ENCODE measurements around the gene YWHAQ.

The YWHAQ gene

GRCh38 chr2:9668687-9669345 lies 38.0 kb upstream of the YWHAQ start:
- TF ChIP-seq POLR2AphosphoS5 (IDR thresholded peaks at IDR 0.05; ENCODE audit: borderline replicate concordance, low read depth, low read length) (no peak), FOXP2 (optimal IDR thresholded peaks at IDR 0.05; ENCODE audit: control extremely low read depth, extremely low read length, insufficient read depth) (no peak), EZH2 (IDR thresholded peaks at IDR 0.05) (no peak)
- Histone ChIP-seq H3K27ac (no peak overlapping the region), H3K9ac (ENCODE audit: insufficient read length) (no peak overlapping the region), H3K9me3 (ENCODE audit: low read depth, low read length) (no peaks in the 10 kb centered on the region), H3K4me3 (no peak overlapping the region), H3K36me3 (ENCODE audit: insufficient read depth, low read length) (no peaks in the 10 kb centered on the region)
- no peak for DNase-seq (ENCODE audit: low read depth, low spot score)

DNA sequence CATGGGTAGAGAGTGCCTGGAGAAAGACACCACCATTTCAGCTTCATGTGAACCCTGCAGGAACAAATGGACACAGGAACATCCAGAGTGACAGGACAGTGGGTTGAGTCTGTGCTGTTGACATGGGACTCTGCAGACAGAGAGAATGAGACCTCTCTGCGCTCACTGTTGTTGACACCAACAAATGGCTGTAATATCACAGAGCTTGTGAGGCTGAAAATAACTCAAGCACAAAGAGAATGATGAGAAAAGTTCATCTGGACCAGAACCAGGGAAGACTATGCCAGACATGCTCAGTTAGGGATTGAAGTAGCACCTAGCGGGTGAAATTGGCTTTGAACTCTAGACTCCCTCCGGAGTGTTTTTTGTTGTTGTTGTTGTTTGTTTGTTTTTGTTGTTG lies 37.0 kb upstream of the YWHAQ start:
- H3K36me3 ChIP-seq (ENCODE audit: insufficient read depth, low read length), result no peaks in the 10 kb centered on the region
- H3K9ac ChIP-seq (ENCODE audit: insufficient read length), result no peak overlapping the region
- no peaks in the 10 kb centered on the region for H3K9me3 ChIP-seq (ENCODE audit: low read depth, low read length)
- no peak for DNase-seq (ENCODE audit: low read depth, low spot score)
- H3K27ac ChIP-seq, result no peak overlapping the region
- no peak overlapping the region for H3K4me3 ChIP-seq
- TF ChIP-seq POLR2AphosphoS5 (IDR thresholded peaks at IDR 0.05; ENCODE audit: borderline replicate concordance, low read depth, low read length) (no peak), EZH2 (IDR thresholded peaks at IDR 0.05) (no peak), FOXP2 (optimal IDR thresholded peaks at IDR 0.05; ENCODE audit: control extremely low read depth, extremely low read length, insufficient read depth) (no peak)

DNA sequence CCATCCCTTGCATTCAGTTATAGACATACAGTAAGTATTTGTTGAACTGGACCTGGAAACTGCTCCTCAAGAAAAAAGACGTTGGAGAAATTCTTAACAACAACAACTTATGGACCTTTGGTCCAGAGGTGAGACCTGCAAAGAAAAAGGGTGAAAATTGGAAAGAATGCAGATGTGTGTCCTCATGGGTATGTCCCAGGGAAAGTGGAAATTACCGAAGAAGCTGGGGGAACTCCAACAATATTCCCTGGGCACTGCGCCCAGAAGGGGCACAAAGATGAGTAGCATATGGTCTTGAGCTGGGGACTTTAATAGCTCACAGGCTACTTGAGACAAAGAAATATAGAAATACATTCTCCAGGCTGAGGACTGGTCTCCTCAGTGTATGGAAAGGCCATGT lies 35.5 kb upstream of the YWHAQ start:
- Histone ChIP-seq H3K4me3 (no peak overlapping the region), H3K9me3 (ENCODE audit: low read depth, low read length) (no peaks in the 10 kb centered on the region), H3K9ac (ENCODE audit: insufficient read length) (no peak overlapping the region), H3K36me3 (ENCODE audit: insufficient read depth, low read length) (no peaks in the 10 kb centered on the region), H3K27ac (no peak overlapping the region)
- TF ChIP-seq EZH2 (IDR thresholded peaks at IDR 0.05) (no peak), POLR2AphosphoS5 (IDR thresholded peaks at IDR 0.05; ENCODE audit: borderline replicate concordance, low read depth, low read length) (no peak), FOXP2 (optimal IDR thresholded peaks at IDR 0.05; ENCODE audit: control extremely low read depth, extremely low read length, insufficient read depth) (no peak)
- DNase-seq (ENCODE audit: low read depth, low spot score), result no peak

DNA sequence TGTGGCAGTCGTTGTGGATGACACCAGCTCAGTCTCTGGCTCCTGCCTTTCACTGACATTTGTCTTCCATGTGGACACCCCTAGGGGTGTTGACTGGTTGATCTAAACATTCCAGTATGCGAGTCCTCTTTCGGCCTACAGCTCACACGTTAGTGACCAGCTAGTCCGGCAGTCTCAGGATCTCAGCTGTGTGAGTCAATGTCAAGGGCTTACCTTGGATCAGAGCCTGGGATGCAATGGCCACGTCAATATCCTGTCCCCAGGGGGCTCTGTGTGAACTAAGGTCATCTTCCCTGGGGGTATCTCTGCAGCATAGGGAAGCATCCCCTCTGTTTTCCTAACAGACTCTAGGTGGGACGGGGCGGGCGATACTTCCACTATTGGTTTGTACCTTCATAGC lies 35.1 kb upstream of the YWHAQ start:
- Histone ChIP-seq H3K36me3 (ENCODE audit: insufficient read depth, low read length) (no peaks in the 10 kb centered on the region), H3K9ac (ENCODE audit: insufficient read length) (no peak overlapping the region), H3K9me3 (ENCODE audit: low read depth, low read length) (no peaks in the 10 kb centered on the region), H3K4me3 (no peak overlapping the region), H3K27ac (no peak overlapping the region)
- TF ChIP-seq FOXP2 (optimal IDR thresholded peaks at IDR 0.05; ENCODE audit: control extremely low read depth, extremely low read length, insufficient read depth), result no peak
- TF ChIP-seq EZH2 (IDR thresholded peaks at IDR 0.05), result no peak
- TF ChIP-seq POLR2AphosphoS5 (IDR thresholded peaks at IDR 0.05; ENCODE audit: borderline replicate concordance, low read depth, low read length), result no peak
- DNase-seq (ENCODE audit: low read depth, low spot score), result no peak

GRCh38 chr2:9664365-9664764 lies 33.6 kb upstream of the YWHAQ start:
- TF ChIP-seq FOXP2 (optimal IDR thresholded peaks at IDR 0.05; ENCODE audit: control extremely low read depth, extremely low read length, insufficient read depth), result no peak
- DNase-seq (ENCODE audit: low read depth, low spot score), result no peak
- no peak overlapping the region for H3K9ac ChIP-seq (ENCODE audit: insufficient read length)
- no peak overlapping the region for H3K4me3 ChIP-seq
- no peaks in the 10 kb centered on the region for H3K36me3 ChIP-seq (ENCODE audit: insufficient read depth, low read length)
- no peaks in the 10 kb centered on the region for H3K9me3 ChIP-seq (ENCODE audit: low read depth, low read length)
- H3K27ac ChIP-seq, result no peak overlapping the region

DNA sequence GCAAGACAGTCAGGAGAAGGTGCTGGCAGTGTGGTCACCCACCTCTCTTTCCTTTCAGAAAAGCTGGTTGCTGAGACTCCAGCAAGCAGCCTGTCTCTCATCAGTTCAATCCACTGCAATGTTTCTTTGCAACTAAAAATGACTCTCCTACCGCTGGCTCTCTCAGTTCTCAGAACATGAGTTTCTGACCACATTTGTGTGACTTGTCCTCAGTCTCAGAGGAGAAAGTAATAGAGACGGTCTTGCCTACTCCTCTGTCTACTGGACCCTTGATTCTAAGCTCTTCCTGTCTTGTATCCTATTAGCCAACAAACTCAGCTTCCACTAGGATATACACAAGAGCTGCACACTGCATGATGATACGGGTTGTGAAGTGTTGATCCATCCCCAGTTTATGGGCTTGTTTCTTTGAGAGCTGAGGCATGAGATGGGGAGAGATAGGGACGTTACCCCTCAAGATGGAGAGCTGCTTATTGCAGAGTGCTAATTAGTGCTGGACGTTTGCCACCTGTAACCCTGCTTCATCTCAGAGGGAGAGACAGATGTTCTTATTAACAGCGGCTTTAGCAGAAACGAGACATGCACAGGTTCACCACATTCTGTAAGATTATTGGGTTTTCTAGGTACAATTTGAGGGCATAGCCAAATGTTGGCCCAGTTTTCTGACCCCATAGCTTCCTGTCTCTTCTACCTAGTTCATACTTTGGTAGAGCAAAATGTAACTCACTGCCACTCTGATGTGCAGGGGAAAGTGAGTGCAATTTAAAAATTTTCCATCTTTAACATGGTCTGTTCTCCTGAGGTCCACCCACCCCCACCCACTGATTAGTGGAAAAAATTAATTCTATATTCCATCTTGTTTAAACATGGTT lies 32.4 kb upstream of the YWHAQ start:
- Histone ChIP-seq H3K4me3 (no peak overlapping the region), H3K36me3 (ENCODE audit: insufficient read depth, low read length) (no peaks in the 10 kb centered on the region), H3K9me3 (ENCODE audit: low read depth, low read length) (no peaks in the 10 kb centered on the region), H3K27ac (no peak overlapping the region), H3K9ac (ENCODE audit: insufficient read length) (no peak overlapping the region)
- TF ChIP-seq FOXP2 (optimal IDR thresholded peaks at IDR 0.05; ENCODE audit: control extremely low read depth, extremely low read length, insufficient read depth), result no peak
- TF ChIP-seq POLR2AphosphoS5 (IDR thresholded peaks at IDR 0.05; ENCODE audit: borderline replicate concordance, low read depth, low read length), result no peak
- TF ChIP-seq EZH2 (IDR thresholded peaks at IDR 0.05), result no peak
- no peak for DNase-seq (ENCODE audit: low read depth, low spot score)

DNA sequence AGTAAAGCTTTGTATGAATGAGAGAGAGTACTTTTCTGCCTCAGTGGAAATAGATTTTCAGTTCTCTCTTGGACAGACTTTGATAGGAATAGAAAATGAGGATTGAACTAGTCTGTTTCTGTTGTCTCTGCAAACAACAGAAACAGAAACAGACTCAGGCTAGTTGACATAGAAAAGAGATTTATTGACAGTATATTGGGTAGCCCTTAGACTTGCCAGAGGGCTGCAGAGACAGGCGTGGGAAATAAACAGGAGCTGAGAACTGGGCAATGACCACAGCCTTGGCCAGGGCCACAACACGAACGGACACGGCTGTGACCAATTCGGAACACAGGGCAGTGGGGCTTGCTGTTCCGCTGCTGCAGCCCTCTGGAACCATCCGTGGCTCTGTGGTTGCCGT lies 30.5 kb upstream of the YWHAQ start:
- TF ChIP-seq EZH2 (IDR thresholded peaks at IDR 0.05) (no peak), POLR2AphosphoS5 (IDR thresholded peaks at IDR 0.05; ENCODE audit: borderline replicate concordance, low read depth, low read length) (no peak), FOXP2 (optimal IDR thresholded peaks at IDR 0.05; ENCODE audit: control extremely low read depth, extremely low read length, insufficient read depth) (no peak)
- H3K9ac ChIP-seq (ENCODE audit: insufficient read length), result no peak overlapping the region
- no peak overlapping the region for H3K4me3 ChIP-seq
- no peaks in the 10 kb centered on the region for H3K9me3 ChIP-seq (ENCODE audit: low read depth, low read length)
- DNase-seq (ENCODE audit: low read depth, low spot score), result no peak
- no peak overlapping the region for H3K27ac ChIP-seq
- H3K36me3 ChIP-seq (ENCODE audit: insufficient read depth, low read length), result no peaks in the 10 kb centered on the region

DNA sequence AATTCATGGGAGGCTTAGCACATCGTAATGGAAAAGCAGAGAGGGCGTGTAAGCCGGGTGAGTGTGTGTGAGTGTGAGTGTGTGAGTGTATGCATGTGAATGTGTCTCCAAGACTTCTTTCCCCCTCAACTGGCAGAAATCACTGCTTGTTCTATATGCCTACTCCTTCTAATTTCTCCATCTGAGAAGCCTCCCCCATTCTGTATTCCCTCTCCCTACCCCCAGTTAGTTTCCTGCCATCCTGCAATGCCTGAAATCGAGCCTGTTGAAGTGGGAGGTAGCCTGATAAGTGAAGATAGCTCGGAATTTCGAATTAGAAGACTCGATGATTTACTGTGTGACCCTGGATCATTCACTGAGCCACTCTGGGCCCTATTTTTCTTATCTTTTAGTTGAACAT lies 30.0 kb upstream of the YWHAQ start:
- no peak overlapping the region for H3K4me3 ChIP-seq
- DNase-seq (ENCODE audit: low read depth, low spot score), result no peak
- no peak overlapping the region for H3K27ac ChIP-seq
- TF ChIP-seq EZH2 (IDR thresholded peaks at IDR 0.05), result no peak
- no peak for TF ChIP-seq POLR2AphosphoS5 (IDR thresholded peaks at IDR 0.05; ENCODE audit: borderline replicate concordance, low read depth, low read length)
- no peak for TF ChIP-seq FOXP2 (optimal IDR thresholded peaks at IDR 0.05; ENCODE audit: control extremely low read depth, extremely low read length, insufficient read depth)
- H3K36me3 ChIP-seq (ENCODE audit: insufficient read depth, low read length), result no peaks in the 10 kb centered on the region
- no peak overlapping the region for H3K9ac ChIP-seq (ENCODE audit: insufficient read length)
- no peaks in the 10 kb centered on the region for H3K9me3 ChIP-seq (ENCODE audit: low read depth, low read length)

Measured in SK-N-MC (cell line).